Osteoblast (primary cell): ENCODE results near the gene LRP1B. TPM values are rescaled to one million over a fixed set of nuclear protein-coding genes. Genes with fewer than 3 reads are reported as not detected.
"Not testable (repeated sequence)": the region's sequence is repeated elsewhere in the genome, so short reads cannot be mapped to it uniquely, and the experiment has no call there.

Experiments used
- DNase-seq: peaks from one replicate; pipeline ENCODE4 v3.0.0; 2011; ENCODE audit warnings: low spot score, mixed read lengths; ENCODE audit not compliant: insufficient read length; ENCODE audit errors: missing footprints
- H2AFZ ChIP-seq: 2 replicates; pipeline ENCODE4 v1.6.0; 2011; ENCODE audit warnings: mild to moderate bottlenecking, low read length
- H3K27ac ChIP-seq: 2 replicates; pipeline ENCODE4 v1.5.1; 2011; ENCODE audit warnings: mild to moderate bottlenecking, low read depth, low read length, moderate library complexity
- H3K27me3 ChIP-seq: 2 replicates; pipeline ENCODE4 v1.6.0; 2012; ENCODE audit warnings: mild to moderate bottlenecking, control low read depth, inconsistent platforms, low read length, moderate library complexity; ENCODE audit not compliant: insufficient read depth
- H3K36me3 ChIP-seq: 2 replicates; pipeline ENCODE4 v1.5.1; 2011; ENCODE audit warnings: mild to moderate bottlenecking, low read length, control low read depth, moderate library complexity; ENCODE audit not compliant: insufficient read depth
- H3K4me1 ChIP-seq: 2 replicates; pipeline ENCODE4 v1.5.1; 2011; ENCODE audit warnings: mild to moderate bottlenecking, low read length, control low read depth, moderate library complexity; ENCODE audit not compliant: insufficient read depth
- H3K4me2 ChIP-seq: 2 replicates; pipeline ENCODE4 v1.6.0; 2011; ENCODE audit warnings: mild to moderate bottlenecking, low read length; ENCODE audit not compliant: insufficient read depth
- H3K4me3 ChIP-seq: fragments of 200-600 bp; sonication (generic); 3 replicates; pipeline ENCODE4 v1.5.1; 2012; ENCODE audit warnings: mild to moderate bottlenecking, low read length, inconsistent platforms; ENCODE audit not compliant: insufficient read depth
- H3K79me2 ChIP-seq: 2 replicates; pipeline ENCODE4 v1.6.0; 2012; ENCODE audit warnings: mild to moderate bottlenecking, low read length, control low read depth, inconsistent platforms; ENCODE audit not compliant: insufficient read depth
- H3K9me3 ChIP-seq: 2 replicates; pipeline ENCODE4 v1.5.1; 2011; ENCODE audit warnings: low read depth, low read length, control low read depth
- H4K20me1 ChIP-seq: 2 replicates; pipeline ENCODE4 v1.6.0; 2012; ENCODE audit warnings: mild to moderate bottlenecking, low read length, control low read depth; ENCODE audit not compliant: insufficient read depth
- CTCF ChIP-seq: IDR thresholded peaks from 2 replicates; pipeline ENCODE4 v1.5.1; 2011; ENCODE audit warnings: mild to moderate bottlenecking, low read depth, low read length, moderate library complexity; ENCODE audit errors: extremely low read depth
- total RNA-seq: library from RNA; depleted of rRNA; stranded (reverse); fragments of >200 nt; gene quantifications from 2 replicates; pipeline ENCODE4 v1.2.3, GENCODE V29; 2012

Gene LRP1B
- total RNA-seq, 1 donor, result not detected

- Histone ChIP-seq H3K4me1 (no peaks in the 10 kb centered on the region), H3K36me3 (no peaks in the 10 kb centered on the region), H3K9me3 (no peaks in the 10 kb centered on the region), H3K79me2 (no peaks in the 10 kb centered on the region), H3K4me3 (no peak overlapping the region), H3K27ac (no peak overlapping the region), H3K27me3 (no peaks in the 10 kb centered on the region), H3K4me2 (no peak overlapping the region), H2AFZ (no peak overlapping the region), H4K20me1 (no peaks in the 10 kb centered on the region)
- DNase-seq, result no peak
- TF ChIP-seq CTCF, result no peak
These were observed 944.3 kb downstream of the LRP1B start for GRCh38 chr2:141186413-141187074.

- Histone ChIP-seq H3K27me3 (no peaks in the 10 kb centered on the region), H3K4me2 (no peak overlapping the region), H2AFZ (no peak overlapping the region), H3K27ac (no peak overlapping the region), H3K4me1 (no peaks in the 10 kb centered on the region), H3K79me2 (no peaks in the 10 kb centered on the region), H3K36me3 (no peaks in the 10 kb centered on the region), H3K4me3 (no peak overlapping the region), H4K20me1 (no peaks in the 10 kb centered on the region), H3K9me3 (no peaks in the 10 kb centered on the region)
- no peak for DNase-seq
- TF ChIP-seq CTCF, result no peak
These were observed 948.6 kb downstream of the LRP1B start for GRCh38 chr2:141182246-141182645.

GRCh38 chr2:141169117-141169516 is 961.7 kb downstream of the LRP1B start:
- H3K4me3 ChIP-seq, H3K4me1 ChIP-seq, H2AFZ ChIP-seq, H3K79me2 ChIP-seq, H3K27me3 ChIP-seq, H3K27ac ChIP-seq, H3K9me3 ChIP-seq, H3K4me2 ChIP-seq, H3K36me3 ChIP-seq, H4K20me1 ChIP-seq, DNase-seq: not testable (repeated sequence)

GRCh38 chr2:141162314-141162713 is 968.5 kb downstream of the LRP1B start:
- no peak overlapping the region for H3K4me2 ChIP-seq
- H2AFZ ChIP-seq, result no peak overlapping the region
- no peak for TF ChIP-seq CTCF
- H3K79me2 ChIP-seq, result no peaks in the 10 kb centered on the region
- H3K4me1 ChIP-seq, result no peaks in the 10 kb centered on the region
- no peak overlapping the region for H3K4me3 ChIP-seq
- H3K36me3 ChIP-seq, result no peaks in the 10 kb centered on the region
- H3K27ac ChIP-seq, result no peak overlapping the region
- DNase-seq, result no peak
- no peaks in the 10 kb centered on the region for H3K9me3 ChIP-seq
- H3K27me3 ChIP-seq, result no peaks in the 10 kb centered on the region
- H4K20me1 ChIP-seq, result no peaks in the 10 kb centered on the region
